ENCODE results near the gene IFNG. TPM values are rescaled to one million over a fixed set of nuclear protein-coding genes. Genes with fewer than 3 reads are reported as not detected.

IFNG gene
- total RNA-seq, 1 experiment from 2014 or later, result not detected

DNA sequence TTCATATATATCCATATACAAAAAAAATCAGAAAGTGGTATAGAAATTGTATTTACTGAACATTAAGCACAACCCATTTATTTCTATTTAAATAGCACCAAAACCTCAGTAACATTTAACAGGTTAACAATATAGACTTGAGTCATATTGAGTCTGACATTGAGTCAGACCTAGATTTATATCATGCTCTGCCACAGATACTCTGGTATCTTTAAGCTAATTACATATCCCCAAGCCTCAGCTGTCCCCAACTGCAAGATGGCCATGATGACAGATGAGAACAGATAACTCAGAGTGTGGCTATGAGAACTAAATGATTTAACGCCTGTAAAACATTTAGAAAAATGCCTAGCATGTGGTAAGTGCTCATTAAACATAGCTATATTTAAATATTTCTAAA, 40.3 kb downstream of the IFNG start:
- Mint-ChIP-seq H3K27ac (ENCODE audit: unreplicated experiment) (no peak overlapping the region), H3K4me3 (ENCODE audit: unreplicated experiment) (no peak overlapping the region), H3K9me3 (ENCODE audit: unreplicated experiment) (no peaks in the 10 kb centered on the region), H3K36me3 (ENCODE audit: insufficient read depth, unreplicated experiment) (no peaks in the 10 kb centered on the region), H3K4me1 (ENCODE audit: low read depth, unreplicated experiment) (no peaks in the 10 kb centered on the region), H3K27me3 (ENCODE audit: insufficient read depth, unreplicated experiment) (peaks cover 3% of the 10 kb centered on the region)
- TF ChIP-seq, protein P1, sequence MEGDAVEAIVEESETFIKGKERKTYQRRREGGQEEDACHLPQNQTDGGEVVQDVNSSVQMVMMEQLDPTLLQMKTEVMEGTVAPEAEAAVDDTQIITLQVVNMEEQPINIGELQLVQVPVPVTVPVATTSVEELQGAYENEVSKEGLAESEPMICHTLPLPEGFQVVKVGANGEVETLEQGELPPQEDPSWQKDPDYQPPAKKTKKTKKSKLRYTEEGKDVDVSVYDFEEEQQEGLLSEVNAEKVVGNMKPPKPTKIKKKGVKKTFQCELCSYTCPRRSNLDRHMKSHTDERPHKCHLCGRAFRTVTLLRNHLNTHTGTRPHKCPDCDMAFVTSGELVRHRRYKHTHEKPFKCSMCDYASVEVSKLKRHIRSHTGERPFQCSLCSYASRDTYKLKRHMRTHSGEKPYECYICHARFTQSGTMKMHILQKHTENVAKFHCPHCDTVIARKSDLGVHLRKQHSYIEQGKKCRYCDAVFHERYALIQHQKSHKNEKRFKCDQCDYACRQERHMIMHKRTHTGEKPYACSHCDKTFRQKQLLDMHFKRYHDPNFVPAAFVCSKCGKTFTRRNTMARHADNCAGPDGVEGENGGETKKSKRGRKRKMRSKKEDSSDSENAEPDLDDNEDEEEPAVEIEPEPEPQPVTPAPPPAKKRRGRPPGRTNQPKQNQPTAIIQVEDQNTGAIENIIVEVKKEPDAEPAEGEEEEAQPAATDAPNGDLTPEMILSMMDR (IDR thresholded peaks at IDR 0.05; ENCODE audit: insufficient read depth in 1 of 2, low read depth in 1 of 2, low read length in 1 of 2, severe bottlenecking in 1 of 2, unreplicated experiment in 1 of 2), result no peak
- BruUV-seq (replicated peaks), result no TSS peak
- POLR2A ChIA-PET, result no interaction called here
- no peak for DNase-seq
- no peaks in the 10 kb centered on the region for H3K9me3 ChIP-seq
- intact Hi-C loops (cut with micrococcal nuclease; ENCODE audit: unreplicated experiment), result no loop called here
- CTCF ChIA-PET, result no interaction called here
- no peaks in the 10 kb centered on the region for H3K4me1 ChIP-seq
- H3K4me3 ChIP-seq (ENCODE audit: low read depth, low read length), result no peak overlapping the region
- no peaks in the 10 kb centered on the region for H3K36me3 ChIP-seq (ENCODE audit: control insufficient read depth, insufficient read depth, low read length)
- H3K27me3 ChIP-seq (replicated peaks; ENCODE audit: control insufficient read depth, insufficient read depth, low read length), result no peaks in the 10 kb centered on the region

DNA sequence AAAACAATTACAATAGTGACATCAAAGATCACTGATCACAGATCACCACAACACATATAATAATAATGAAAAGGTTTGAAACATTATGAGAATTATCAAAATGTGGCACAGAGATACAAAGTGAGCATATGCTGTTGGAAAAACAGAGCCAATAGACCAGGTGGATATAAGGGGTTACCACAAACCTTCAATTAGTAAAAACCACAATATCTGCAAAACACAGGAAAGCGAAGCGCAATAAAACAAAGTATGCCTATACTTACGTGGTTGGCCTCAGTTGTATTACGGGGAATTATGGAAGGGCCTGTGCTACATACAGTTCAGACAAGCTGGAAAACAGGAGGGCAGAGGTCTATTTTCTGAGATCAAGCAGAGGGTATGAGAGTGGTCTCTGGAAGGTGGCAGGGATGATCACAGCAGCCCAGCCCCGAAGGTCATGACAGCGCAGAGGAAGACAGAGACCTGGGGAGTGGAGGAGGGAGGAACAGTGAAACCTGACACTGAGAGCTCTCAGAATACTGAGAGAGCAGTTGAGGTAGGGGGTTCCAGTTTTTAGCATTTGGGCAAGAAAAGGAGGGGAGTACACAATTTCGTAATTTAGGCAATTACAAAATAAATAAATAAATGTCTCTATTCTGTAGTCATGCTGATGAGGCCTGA, 41.3 kb downstream of the IFNG start:
- H3K27me3 ChIP-seq (replicated peaks; ENCODE audit: control insufficient read depth, insufficient read depth, low read length), result no peaks in the 10 kb centered on the region
- POLR2A ChIA-PET, result no interaction called here
- H3K9me3 ChIP-seq, result no peaks in the 10 kb centered on the region
- no peak for DNase-seq
- no peak overlapping the region for H3K4me3 ChIP-seq (ENCODE audit: low read depth, low read length)
- Mint-ChIP-seq H3K4me3 (ENCODE audit: unreplicated experiment) (no peak overlapping the region), H3K27ac (ENCODE audit: unreplicated experiment) (no peak overlapping the region), H3K9me3 (ENCODE audit: unreplicated experiment) (no peaks in the 10 kb centered on the region), H3K4me1 (ENCODE audit: low read depth, unreplicated experiment) (no peaks in the 10 kb centered on the region), H3K27me3 (ENCODE audit: insufficient read depth, unreplicated experiment) (peaks cover 3% of the 10 kb centered on the region), H3K36me3 (ENCODE audit: insufficient read depth, unreplicated experiment) (no peaks in the 10 kb centered on the region)
- TF ChIP-seq, protein P1 (IDR thresholded peaks at IDR 0.05; ENCODE audit: insufficient read depth in 1 of 2, low read depth in 1 of 2, low read length in 1 of 2, severe bottlenecking in 1 of 2, unreplicated experiment in 1 of 2), result no peak
- intact Hi-C loops (cut with micrococcal nuclease; ENCODE audit: unreplicated experiment), result no loop called here
- H3K4me1 ChIP-seq, result no peaks in the 10 kb centered on the region
- BruUV-seq (replicated peaks), result no TSS peak
- CTCF ChIA-PET, result no interaction called here
- H3K36me3 ChIP-seq (ENCODE audit: control insufficient read depth, insufficient read depth, low read length), result no peaks in the 10 kb centered on the region

DNA sequence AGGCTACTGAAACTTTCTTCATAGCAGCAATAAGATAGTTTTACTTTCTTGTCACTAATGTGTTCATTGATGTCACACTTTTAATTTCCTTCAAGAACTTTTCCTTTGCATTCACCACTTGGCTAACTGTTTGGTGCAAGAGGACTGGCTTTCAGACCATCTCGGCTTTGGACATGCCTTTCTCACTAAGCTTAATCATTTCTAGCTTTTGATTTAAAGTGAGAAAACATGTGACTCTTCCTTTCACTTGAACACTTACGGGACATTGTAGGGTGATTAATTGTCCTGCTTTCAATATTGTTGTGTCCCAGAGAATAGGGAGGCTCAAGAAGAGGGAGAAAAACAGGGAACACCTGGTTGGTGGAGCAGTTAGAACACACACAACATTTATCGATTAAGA, 41.9 kb downstream of the IFNG start:
- H3K4me1 ChIP-seq, result no peaks in the 10 kb centered on the region
- H3K27me3 Mint-ChIP-seq (ENCODE audit: insufficient read depth, unreplicated experiment), result peaks cover 3% of the 10 kb centered on the region
- POLR2A ChIA-PET, result no interaction called here
- no peaks in the 10 kb centered on the region for H3K4me1 Mint-ChIP-seq (ENCODE audit: low read depth, unreplicated experiment)
- no peaks in the 10 kb centered on the region for H3K9me3 ChIP-seq
- no peaks in the 10 kb centered on the region for H3K36me3 Mint-ChIP-seq (ENCODE audit: insufficient read depth, unreplicated experiment)
- no TSS peak for BruUV-seq (replicated peaks)
- intact Hi-C loops (cut with micrococcal nuclease; ENCODE audit: unreplicated experiment), result no loop called here
- TF ChIP-seq, protein P1 (IDR thresholded peaks at IDR 0.05; ENCODE audit: insufficient read depth in 1 of 2, low read depth in 1 of 2, low read length in 1 of 2, severe bottlenecking in 1 of 2, unreplicated experiment in 1 of 2), result no peak
- CTCF ChIA-PET, result no interaction called here
- no peaks in the 10 kb centered on the region for H3K9me3 Mint-ChIP-seq (ENCODE audit: unreplicated experiment)
- H3K36me3 ChIP-seq (ENCODE audit: control insufficient read depth, insufficient read depth, low read length), result no peaks in the 10 kb centered on the region
- H3K27ac Mint-ChIP-seq (ENCODE audit: unreplicated experiment), result no peak overlapping the region
- H3K27me3 ChIP-seq (replicated peaks; ENCODE audit: control insufficient read depth, insufficient read depth, low read length), result no peaks in the 10 kb centered on the region
- no peak overlapping the region for H3K4me3 ChIP-seq (ENCODE audit: low read depth, low read length)
- DNase-seq, result no peak
- no peak overlapping the region for H3K4me3 Mint-ChIP-seq (ENCODE audit: unreplicated experiment)
